AG09319 (cell line): Measurements from ENCODE around the gene LLGL2.

Experiments
- DNase-seq: peaks from one replicate; pipeline ENCODE4 v3.0.0-alpha.2; 2010; ENCODE audit warnings: low read depth; ENCODE audit errors: extremely low read depth
- CTCF ChIP-seq: IDR thresholded peaks from 2 replicates; pipeline ENCODE4 v1.5.1; 2011; ENCODE audit warnings: low read depth, mild to moderate bottlenecking, inconsistent platforms, low read length, moderate library complexity

The LLGL2 gene

GRCh38 chr17:75603123-75603522, 77.6 kb downstream of the LLGL2 start:
- no peak for TF ChIP-seq CTCF
- DNase-seq, result no peak

DNA sequence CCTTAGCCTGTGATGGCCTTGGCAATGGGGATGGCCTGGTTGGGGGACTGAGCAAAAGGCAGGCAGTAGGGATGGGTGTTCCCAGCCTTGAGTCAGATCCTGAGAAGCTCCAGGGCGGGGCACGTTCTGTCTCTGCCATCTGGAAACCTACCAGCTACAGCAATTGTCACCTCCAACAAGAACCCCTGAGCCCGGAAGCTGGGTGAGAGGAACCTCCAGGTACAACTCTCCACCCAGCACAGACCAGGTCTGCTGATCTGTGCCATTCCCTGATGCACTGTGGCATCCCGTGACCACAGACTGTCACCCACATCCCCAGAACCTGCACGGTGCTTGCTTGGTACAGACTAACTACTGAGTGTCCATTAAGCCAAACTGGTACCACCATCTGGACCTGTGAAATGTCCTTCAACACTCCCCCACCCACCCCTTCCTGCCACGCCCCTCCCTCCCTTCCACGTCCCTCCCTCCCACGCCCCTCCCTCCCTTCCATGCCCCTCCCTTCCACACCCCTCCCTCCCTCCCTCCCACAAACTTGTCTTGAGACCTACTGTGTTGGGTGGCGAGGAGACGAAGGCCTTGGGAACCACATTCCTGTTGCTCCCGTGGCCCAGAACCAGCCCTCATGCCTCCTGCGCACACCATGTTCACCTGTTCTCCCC, 78.7 kb downstream of the LLGL2 start:
- no peak for TF ChIP-seq CTCF
- no peak for DNase-seq

GRCh38 chr17:75605790-75606189, 80.3 kb downstream of the LLGL2 start:
- no peak for DNase-seq

DNA sequence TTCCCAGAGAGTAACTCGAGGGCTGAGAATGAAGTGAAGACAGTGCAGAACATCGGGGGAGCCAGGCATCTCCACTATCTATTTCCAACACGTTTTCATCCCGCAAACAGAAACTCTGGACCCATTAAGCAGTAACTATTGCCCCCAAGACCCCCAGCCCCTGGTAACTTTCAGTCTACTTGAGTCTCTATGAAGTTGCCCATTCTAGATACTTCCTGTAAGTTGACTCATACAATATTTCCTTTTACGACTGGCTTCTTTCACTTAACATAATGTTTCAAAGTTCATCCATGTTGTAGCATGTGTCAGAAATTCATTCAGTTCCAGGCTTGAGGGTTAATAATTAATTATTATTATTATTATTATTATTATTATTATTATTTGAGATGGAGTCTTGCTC, 81.6 kb downstream of the LLGL2 start:
- no peak for TF ChIP-seq CTCF
- DNase-seq, result no peak

More at GRCh38 chr17:75605790-75606189, 80.3 kb downstream of the LLGL2 start:
- no peak for TF ChIP-seq CTCF

DNA sequence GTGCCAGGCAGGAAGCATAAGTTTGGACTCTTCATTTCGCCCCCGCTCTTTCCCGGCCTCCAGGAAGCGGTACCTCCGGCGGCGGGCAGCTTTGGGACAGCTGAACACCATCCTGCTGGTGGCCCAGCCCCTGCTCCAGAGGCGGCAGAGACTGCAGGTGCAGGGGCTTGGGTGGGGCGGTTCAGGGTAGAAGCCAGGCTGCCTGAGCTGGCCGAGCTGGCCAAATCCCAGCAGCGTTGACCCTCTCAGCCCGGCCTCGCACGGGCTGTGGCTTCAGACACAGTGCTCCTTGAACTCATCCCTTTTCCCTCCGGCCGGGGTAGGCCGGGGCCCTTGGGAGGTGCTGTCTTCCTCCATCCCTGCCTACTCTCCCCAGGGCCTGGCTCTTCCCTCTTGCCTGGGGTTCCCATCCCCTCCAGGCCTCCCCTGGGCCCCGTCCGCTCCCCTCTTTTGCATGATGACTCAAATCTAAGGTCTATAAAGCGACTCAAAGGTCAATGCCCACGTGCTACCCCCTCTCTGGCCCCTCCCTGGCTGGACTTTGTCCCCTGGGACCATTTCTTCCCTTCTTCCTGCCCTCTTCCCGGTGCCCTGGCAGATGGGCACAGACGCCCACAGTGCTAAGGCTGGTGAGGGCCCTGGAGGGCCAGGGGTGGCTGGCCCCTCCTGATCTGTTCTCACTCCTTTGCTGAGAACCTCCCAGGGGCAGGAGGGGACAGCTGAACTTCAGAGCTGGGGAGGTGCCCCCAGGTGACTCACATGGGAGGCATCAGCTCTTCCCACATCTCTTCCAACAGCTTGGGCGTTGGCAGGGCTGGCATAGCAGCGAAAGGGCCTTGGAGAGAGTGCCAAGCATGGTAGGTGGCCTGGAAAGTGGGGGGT, 84.8 kb downstream of the LLGL2 start:
- DNase-seq, result no peak

DNA sequence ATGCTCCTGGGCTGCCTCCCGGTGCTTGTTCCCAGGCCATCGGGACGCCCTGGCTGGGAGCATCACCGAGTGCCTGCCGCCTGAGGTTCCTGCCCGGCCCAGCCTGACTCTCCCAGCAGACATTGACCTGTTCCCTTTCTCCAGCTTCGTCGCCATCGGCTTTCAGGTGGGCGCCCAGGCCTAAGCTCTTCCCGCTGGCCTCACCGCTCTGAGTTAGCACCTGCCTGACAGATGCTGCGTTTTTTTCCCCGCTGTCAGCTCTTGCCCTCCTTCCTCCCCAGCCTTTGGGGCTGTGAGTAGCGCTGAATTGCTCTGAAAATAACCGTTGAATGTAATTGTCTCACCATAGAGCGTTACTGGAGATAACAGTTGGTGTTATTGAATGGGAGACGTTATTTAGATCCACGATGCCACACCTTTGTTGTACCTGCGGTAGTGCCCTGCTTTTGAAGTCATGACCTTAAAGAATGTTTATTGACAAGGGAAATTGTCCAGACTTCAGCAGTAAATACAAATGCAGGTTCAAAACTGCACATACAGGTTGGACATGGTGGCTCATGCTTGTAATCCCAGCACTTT, 86.4 kb downstream of the LLGL2 start:
- DNase-seq, result no peak
- no peak for TF ChIP-seq CTCF

More for the DNA sequence above, 84.8 kb downstream of the LLGL2 start:
- TF ChIP-seq CTCF, result no peak
